IPS-18c (cell line): ENCODE results near the gene KRT26.

ENCODE experiments used
- H3K4me3 ChIP-seq: 2 replicates; pipeline ENCODE4 v1.7.0; 2013; ENCODE audit warnings: low read depth, mild to moderate bottlenecking, low read length, moderate library complexity; ENCODE audit not compliant: insufficient read depth
- H3K9me3 ChIP-seq: one replicate; pipeline ENCODE4 v1.6.1; 2013; ENCODE audit warnings: mild to moderate bottlenecking, low read length, moderate library complexity; ENCODE audit not compliant: control insufficient read depth, insufficient read depth

The KRT26 gene

DNA sequence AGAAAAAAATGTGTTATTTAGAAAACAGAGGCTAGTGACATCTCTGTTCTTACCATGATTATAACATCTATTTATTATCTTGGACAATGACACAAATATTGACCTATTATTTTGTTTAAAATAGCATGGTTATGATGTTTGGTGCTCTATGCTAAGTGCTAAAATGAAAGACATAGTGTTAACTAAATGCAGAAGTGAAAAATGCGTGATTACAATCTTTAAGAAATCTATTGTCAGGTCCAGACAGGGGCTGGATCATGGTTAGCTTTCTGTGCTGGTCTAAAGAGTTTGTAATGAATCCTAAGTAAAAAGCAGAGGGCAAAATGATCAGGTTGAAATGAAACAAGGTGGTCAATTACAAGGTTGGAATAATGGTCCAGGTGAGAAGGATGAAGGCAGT is 28.4 kb upstream of the KRT26 start:
- no peaks in the 10 kb centered on the region for H3K9me3 ChIP-seq
- no peak overlapping the region for H3K4me3 ChIP-seq

DNA sequence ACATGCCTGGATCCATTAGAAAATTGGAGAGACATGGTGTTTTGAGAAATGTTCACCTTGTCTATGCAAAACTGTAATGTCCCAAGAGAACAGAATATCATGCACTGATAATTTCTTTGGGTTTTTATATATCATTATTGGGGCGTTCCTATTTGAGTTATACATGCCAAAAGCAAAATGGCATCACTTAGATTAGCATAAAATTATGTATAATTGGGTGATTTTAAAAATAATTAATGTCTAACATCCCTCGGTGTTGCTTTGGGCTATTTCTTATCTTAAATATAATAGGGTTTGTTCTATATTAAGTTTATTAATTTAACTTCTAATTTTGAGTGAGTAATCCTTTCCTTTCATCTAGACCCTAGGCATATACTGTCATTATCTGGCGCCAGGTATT is 27.9 kb upstream of the KRT26 start, which contains the start of gene KRT28:
Gene KRT28 (minus strand): TSS at position 101 of the 400 bp plus-strand sequence. CDS start 66 bp downstream, at position 35.
- no peaks in the 10 kb centered on the region for H3K9me3 ChIP-seq
- no peak within 1 kb of the TSS for H3K4me3 ChIP-seq

DNA sequence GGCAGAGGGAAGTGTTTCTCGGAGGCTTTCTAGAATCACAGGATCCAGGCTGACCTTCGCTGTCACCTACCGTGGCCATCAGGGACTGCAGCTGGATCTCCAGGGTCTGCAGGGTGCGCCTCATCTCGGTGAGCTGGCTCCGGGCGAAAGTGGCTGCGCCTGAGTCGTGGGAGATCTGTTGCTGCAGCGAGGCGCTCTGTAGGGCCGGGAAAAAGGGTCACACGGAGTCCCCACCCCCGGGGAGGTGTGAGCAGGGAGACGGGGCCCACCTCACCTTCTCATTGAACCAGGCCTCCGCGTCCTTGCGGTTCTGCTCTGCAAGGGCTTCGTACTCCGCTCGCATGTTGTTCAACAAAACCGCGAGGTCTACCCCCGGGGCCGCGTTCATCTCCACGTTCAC is 24.8 kb upstream of the KRT26 start:
- no peaks in the 10 kb centered on the region for H3K9me3 ChIP-seq

DNA sequence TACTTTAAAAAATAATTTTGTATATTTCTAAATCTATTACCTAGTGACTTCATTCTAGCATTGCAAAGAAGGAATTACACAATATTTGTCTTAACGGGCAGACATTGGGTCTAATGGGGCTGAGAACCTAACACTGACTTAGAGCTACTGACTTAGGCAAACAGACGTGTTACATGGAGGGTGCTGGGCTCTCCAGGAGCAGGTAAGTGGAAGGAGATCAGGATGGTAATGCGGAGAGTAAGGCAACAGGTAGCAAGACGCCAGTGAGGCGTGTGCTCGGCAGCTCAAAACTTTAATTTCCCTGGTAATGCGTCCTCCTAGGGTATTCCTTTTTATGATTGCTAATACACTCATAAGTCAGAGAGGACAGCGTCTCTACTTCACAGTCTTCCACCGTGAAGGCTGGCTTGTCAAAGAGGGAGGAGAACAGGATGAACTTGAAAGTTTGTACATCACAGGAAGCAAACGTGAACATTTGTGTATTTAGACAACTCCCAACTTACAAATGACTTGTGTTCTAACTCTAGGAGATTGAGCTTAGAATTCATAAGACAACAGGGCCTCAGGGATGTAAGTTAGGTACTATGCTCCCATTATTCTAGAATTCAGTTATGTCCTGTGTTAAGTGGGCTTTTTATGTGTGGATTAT is 23.1 kb upstream of the KRT26 start:
- H3K9me3 ChIP-seq = no peaks in the 10 kb centered on the region
- no peak overlapping the region for H3K4me3 ChIP-seq

More for the DNA sequence above, 24.8 kb upstream of the KRT26 start:
- H3K4me3 ChIP-seq = no peak overlapping the region

DNA sequence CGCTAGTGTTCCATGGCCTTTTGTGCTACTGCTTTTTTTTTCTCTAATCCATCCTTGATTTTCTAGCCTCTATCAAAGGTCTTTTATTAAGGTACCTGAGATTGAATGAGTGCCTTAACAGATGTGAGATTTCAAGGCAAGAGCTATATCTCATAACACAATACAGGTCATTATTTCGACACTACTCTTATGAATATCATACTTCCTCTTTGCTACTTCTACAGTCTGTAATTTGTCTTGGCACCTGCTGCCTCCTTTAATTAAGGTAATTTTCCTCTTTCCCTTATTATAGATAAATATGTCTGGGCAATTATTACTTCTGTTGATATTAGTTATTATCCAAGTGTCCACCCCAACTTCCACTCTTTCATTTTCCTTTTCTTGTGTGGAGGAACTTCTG is 22.5 kb upstream of the KRT26 start:
- H3K9me3 ChIP-seq = no peaks in the 10 kb centered on the region
- H3K4me3 ChIP-seq = no peak overlapping the region

DNA sequence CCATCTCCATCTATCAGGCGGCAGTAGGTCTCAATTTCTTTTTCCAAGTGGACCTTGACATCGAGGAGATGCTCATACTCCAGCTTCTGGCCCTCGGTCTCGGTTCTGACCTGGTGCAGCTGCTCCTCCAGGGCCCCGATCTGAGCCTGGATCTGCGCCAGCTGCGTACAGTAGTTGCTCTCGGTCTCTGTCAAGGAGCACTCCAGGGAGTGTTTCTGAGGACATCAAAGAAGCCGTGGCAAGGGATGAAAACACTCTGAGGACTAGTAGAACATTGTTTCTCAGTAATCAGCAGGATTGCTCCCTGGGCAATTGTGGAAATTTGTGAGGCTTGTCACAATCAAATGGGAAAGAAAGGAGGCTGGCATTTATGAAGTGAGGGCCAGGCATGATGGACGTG is 21.8 kb upstream of the KRT26 start:
- H3K4me3 ChIP-seq = no peak overlapping the region

DNA sequence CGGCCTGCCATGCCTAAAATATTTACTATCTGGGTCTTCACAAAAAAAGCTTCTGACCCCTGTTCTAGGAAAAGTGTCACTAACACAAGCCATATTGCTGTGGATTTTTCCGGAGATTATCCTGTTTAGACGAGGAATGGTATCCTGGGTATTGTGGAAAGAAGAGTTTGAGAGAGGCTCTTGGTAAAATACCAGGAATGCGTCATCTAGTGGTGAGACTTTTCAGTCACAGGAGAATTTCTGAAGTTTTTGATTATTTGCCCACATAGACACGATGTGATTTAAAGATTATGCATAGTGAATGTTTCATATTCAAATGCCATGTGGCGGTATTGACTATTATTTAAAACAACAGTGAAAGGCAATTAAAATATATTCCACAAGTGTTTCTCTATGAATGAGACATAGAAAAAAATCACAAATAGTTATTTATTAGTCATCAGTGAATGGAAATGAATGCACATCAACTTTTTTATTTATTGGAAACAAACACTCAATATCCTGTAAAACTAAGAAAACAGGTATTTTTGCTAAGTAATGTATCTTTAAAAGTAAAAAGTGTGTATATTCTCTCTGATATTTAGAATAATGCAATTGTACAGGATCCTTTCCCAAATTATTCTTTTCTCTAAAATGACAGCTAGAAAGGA is 19.9 kb upstream of the KRT26 start:
- Histone ChIP-seq H3K9me3 (no peaks in the 10 kb centered on the region), H3K4me3 (no peak overlapping the region)

More for the DNA sequence above, 21.8 kb upstream of the KRT26 start:
- no peaks in the 10 kb centered on the region for H3K9me3 ChIP-seq

DNA sequence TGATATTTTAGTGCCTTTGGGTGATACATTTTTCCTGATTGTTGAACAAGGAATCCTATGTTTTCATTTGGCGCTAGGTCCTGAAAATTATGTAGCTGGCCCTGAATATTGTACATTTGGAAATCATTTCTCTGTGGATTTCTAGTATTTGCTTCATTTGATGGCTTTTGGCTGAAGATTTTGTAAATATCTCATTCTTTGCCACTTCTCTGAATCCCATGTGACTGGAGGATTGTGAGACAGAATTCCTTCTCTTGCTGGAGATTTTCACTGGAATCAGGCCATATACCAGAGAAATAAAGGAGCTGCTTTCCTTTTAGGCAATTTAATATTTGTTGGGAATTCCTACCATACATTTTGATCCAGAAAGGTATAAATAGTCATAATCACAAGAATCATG is 19.1 kb upstream of the KRT26 start:
- Histone ChIP-seq H3K9me3 (no peaks in the 10 kb centered on the region), H3K4me3 (no peak overlapping the region)

DNA sequence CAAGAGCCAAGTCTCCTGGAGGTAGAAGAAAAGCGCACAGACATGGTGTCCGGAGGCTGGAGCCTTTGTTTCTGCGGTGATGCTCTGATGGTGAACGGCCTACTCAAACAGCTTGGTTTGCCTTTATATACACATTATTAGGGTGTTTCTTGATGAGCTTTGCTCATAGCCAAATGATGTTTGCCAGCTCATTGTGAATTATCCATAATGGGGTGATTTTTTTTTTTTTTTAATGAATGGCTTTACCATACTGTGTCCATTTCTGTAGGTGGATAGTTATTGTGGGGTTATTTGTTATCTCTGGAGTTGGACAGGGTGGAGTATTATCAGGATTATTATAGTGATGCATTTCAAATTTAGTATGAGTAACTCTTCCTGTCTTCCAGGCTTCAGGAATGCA is 10.4 kb upstream of the KRT26 start, which contains the start of gene KRT27:
Gene KRT27 (minus strand): TSS at position 101 of the 400 bp plus-strand sequence. CDS start 57 bp downstream, at position 44.
- Histone ChIP-seq H3K4me3 (no peak within 1 kb of the TSS), H3K9me3 (no peaks in the 10 kb centered on the region)

DNA sequence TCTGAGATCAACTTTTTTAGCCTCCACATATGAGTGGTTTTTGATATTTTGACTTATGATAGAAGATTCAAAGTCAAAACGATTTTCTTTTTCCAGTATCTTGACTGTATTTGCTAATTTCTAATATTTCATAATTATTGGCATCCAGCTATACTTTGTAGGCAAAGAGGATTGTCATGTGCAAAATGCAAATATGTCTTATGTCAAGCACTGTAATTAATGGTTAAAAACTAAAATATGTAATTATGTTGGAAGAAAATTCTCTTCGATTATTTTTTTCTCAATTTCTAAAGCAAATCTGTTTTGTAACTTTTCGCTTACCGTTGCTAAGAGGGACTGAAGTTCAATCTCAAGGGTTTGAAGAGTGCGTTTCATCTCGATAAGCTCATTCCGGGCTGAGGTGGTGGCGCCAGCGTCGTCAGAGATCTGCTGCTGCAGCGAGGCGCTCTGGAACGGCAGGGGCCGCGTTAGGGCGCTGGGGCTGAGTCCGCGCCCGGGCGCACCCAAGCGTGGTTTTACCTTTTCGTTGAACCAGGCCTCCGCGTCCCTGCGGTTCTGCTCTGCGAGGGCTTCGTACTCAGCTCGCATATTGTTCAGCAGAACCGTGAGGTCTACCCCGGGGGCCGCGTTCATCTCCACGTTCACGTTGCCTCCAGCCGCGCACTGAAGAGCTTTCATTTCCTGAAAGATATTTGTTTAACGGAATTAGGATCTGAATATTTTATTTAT is 7.3 kb upstream of the KRT26 start:
- no peak overlapping the region for H3K4me3 ChIP-seq
- H3K9me3 ChIP-seq = no peaks in the 10 kb centered on the region

DNA sequence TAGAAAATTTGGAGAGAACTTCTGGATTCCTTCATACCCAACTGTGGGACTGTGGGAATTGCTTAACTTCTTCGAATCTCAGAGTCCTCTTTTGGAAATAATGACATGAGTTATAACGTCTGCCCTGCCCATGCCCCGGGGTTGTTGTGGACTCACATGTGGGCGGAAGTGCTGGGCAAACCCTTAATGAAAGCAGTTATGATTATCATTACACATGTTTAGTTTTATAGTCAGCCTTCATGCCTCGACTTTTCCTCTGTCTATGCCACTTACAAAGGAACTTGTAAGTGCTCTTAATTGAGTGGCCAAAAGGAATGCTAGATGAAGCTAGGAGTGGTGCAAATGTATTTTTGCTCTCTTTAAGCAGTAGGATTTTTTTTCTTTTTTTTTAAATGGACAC is 6.5 kb upstream of the KRT26 start:
- no peak overlapping the region for H3K4me3 ChIP-seq
- H3K9me3 ChIP-seq = no peaks in the 10 kb centered on the region

DNA sequence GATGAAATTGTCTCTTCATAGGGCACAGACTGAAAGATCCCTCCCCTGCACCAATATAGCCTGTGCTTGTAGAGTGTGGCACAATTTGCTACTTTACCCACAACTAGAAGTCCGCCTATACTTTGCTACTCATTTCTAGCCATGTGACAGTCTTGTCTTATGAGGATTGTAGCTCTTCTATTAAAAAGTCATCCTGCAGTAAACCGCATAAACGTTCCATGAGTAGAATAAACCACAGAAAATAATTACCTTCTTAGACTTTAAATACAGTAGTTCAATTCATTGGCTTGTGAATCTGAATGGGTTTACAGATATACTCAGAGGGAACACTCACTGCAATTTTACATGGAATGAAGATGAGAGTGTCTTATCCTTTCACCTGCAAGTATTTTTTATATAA is 6.0 kb upstream of the KRT26 start:
- H3K4me3 ChIP-seq = no peak overlapping the region
- no peaks in the 10 kb centered on the region for H3K9me3 ChIP-seq

DNA sequence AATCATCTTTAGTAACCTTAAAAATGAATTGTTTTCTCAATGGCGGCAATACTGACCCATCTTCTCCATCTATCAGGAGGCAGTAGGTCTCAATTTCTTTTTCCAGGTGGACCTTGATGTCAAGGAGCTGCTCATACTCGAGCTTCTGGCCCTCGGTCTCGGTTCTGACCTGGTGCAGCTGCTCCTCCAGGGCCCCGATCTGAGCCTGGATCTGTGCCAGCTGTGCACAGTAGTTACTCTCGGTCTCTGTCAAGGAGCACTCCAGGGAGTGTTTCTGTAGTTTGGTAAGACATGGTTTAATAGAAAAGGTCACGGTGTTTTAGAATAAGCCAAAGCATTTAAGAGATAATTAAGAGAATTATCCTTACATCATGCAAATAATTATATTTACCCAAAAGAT is 5.5 kb upstream of the KRT26 start:
- H3K9me3 ChIP-seq = no peaks in the 10 kb centered on the region
- no peak overlapping the region for H3K4me3 ChIP-seq

DNA sequence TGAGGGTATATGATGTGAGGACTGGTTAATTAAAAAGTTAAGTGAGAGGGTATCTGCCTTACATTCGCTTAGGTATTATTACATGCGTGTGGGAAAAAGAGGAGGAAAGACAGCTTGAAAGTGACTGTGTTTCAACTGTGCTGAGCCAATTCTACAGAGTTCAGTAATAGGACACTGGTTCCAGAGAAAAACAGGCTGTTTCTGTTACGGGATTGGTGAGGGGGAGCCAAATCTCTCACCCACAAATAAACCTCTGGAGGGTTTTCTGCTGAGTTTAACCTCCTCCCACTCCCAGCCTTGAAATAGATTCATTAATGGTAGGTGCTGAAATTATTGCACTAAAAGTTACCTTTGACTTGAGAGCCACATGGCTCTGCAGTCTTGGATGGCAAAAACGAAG is 3.9 kb upstream of the KRT26 start:
- H3K9me3 ChIP-seq = no peaks in the 10 kb centered on the region

DNA sequence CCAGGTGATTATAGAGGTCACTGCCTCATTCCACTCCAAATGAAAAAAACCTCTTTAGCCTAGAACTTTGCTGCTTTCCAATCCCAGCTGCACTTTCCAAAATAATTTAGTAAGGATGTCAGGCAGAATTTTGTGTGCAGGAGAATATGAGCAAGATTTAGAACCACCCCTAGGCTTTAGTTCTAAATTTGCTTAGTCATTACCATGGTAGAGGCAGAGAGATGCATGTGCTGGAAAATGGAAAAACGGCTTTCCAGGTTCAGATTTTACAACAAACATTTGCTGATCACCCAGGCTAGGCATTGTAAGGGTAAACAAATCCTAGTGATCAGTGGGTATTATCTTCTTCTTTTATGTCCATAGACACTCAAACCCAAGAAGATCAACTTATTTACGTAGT is 6.3 kb downstream of the KRT26 start:
- Histone ChIP-seq H3K4me3 (no peak overlapping the region), H3K9me3 (peaks cover 4% of the 10 kb centered on the region)

More for the DNA sequence above, 3.9 kb upstream of the KRT26 start:
- H3K4me3 ChIP-seq = no peak overlapping the region

DNA sequence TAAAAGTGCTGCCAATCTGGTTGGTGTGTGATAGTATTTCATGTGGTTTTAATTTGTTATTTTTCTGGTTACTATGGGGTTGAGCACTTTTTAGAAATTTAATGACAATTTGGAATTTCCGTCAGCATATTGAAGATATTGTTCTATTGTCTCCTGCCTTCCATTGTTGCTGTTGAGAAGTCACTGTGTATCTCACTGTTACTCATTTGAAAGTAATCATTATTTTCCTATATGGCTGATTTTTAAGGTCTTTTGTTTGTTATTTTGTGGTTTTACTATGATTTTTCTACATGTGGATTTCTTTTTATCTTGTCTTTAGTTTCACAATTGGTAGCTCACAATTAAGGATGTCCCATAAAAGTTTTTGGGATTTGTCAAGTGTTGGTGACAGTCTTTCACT is 8.2 kb downstream of the KRT26 start:
- Histone ChIP-seq H3K4me3 (no peak overlapping the region), H3K9me3 (peaks cover 4% of the 10 kb centered on the region)

DNA sequence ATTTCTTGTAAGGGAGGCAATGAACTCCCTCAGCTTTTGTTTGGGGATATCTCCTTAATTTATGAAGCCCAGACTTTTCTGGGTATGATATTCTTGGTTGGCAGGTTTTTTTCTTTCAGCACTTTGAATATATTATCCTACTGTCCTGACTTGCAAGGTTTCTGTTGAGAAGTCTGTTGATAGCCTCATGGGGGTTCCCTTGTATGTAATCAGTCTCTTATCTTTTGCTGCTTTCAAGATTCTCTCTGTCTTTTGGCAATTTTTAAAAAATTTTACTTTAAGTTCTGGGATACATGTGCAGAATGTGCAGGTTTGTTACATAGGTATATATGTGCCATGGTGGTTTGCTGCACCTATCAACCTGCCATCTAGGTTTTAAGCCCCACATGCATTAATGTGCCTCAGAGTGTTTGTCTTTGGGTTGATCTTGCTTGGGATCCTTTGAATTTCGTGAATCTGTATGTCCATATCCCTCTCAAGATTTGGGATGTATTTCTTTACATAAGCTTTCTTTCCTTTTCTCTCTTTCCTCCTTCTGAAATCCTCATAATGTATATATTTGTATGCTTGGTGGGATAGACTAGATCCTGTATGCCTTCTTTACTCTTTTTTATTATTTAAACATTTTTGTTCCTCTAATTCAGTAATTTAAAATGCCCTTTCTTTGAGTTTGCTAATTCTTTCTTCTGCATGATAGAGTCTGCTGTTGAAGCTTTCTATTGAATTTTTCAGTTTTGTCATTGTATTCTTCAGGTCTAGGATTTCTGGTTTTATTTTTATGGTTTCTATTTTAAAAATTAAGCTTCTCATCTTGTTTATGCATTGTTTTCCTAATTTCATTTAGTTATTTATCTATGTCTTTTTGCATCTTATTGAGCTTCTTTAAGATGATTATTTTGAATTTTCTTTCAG is 11.6 kb downstream of the KRT26 start:
- Histone ChIP-seq H3K9me3 (peaks cover 4% of the 10 kb centered on the region), H3K4me3 (no peak overlapping the region)
